GM12873 (cell line): ENCODE data around the gene EZH2.

ENCODE experiments used
- CTCF ChIP-seq: IDR thresholded peaks from 2 replicates; pipeline ENCODE4 v1.5.1; 2012; ENCODE audit warnings: low read depth, mild to moderate bottlenecking, moderate library complexity, low read length, control low read depth; ENCODE audit not compliant: insufficient read depth; ENCODE audit errors: missing control alignments

Gene EZH2

GRCh38 chr7:148912151-148912550, 28.1 kb upstream of the EZH2 start:
- no peak for TF ChIP-seq CTCF

GRCh38 chr7:148911626-148912025, 27.5 kb upstream of the EZH2 start:
- no peak for TF ChIP-seq CTCF

GRCh38 chr7:148909568-148909967, 25.5 kb upstream of the EZH2 start:
- TF ChIP-seq CTCF: no peak

- no peak for TF ChIP-seq CTCF
These were observed 22.8 kb upstream of the EZH2 start for GRCh38 chr7:148906707-148907498.

GRCh38 chr7:148905093-148905666, 21.1 kb upstream of the EZH2 start:
- TF ChIP-seq CTCF: no peak

GRCh38 chr7:148903504-148903903, 19.4 kb upstream of the EZH2 start:
- no peak for TF ChIP-seq CTCF

GRCh38 chr7:148901178-148901577, 17.1 kb upstream of the EZH2 start:
- no peak for TF ChIP-seq CTCF
